T47D (cell line): Measurements from ENCODE around the gene RIN3.

Source experiments
- DNase-seq, 2 experiments: peaks; one replicate each; pipeline versions ENCODE4 v3.0.0 to v3.0.0-alpha.2; 2011 to 2012; ENCODE audit warnings: low read depth in 1 of 2, low spot score in 1 of 2
- JUND ChIP-seq: IDR thresholded peaks from 2 replicates; pipeline ENCODE4 v1.6.1; 2012; ENCODE audit warnings: low read depth
- in situ Hi-C: cut with HindIII; loops from 2 replicates; pipeline ENCODE4 v1.10.0; 2016; ENCODE audit warnings: low sequenced_read_pairs, low pct_unique_long_range_greater_than_20kb

Gene RIN3

DNA sequence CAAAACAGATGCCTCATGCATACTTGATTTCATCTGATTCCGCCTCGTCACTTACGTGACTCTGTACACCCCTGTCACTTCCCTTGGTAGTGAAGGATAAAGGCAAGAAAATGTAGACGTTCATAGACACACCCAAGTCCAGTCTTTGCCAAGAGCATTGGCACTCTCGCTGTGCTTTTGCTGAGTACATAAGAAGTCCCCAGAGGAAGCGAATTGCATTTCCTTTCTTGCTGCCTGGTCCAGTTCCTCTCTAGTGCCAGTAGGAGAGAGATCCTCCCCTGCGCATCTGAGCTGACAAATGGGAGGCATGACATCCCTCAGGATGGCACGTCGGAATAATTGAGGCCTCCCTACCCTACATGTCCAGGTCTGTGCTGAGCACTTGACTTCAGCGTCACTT lies 21.3 kb upstream of the RIN3 start:
- in situ Hi-C loops, result no loop called here
- no peak for DNase-seq
- TF ChIP-seq JUND, result no peak

GRCh38 chr14:92493024-92493423 lies 20.6 kb upstream of the RIN3 start:
- in situ Hi-C loops, result no loop called here
- no peak for DNase-seq
- TF ChIP-seq JUND, result no peak

DNA sequence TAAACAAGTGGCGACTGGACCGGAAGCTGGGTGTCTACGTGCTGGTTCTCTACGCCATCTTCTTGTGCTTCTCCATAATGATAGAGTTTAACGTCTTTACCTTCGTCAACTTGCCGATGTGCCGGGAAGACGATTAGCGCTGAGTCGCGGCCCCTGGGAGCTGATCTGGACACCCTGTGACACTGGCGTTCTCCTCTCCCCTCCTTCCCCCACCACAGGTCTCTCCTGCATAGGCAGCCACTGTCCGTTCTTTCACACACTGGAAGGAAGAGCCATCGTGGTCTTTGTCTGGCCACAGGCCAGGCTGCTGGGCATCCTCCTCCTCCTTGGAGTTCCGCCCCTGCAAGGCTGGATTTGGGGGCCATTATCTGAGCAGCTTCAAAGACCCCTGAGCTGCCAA lies 20.1 kb upstream of the RIN3 start:
- in situ Hi-C loops, result no loop called here
- no peak for TF ChIP-seq JUND
- DNase-seq, result no peak

DNA sequence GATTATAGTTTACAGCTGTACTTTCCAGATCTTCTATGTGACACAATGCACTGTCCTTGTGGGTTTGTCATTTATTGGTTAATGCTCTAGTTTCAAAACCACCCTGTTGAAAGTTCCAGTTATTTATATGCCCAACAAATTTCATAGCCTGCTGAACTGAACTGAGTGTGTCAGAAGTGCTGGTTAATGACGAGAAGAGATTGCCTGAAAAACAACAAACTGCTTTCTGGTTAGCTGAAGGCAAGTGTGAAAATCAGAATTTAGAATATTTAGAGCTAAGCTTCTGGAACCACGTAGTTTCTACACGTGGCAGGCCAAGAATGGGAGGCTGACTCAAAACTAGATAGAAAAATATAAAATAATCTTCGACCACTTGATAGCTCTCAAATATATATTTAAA lies 19.1 kb upstream of the RIN3 start:
- DNase-seq, result no peak
- in situ Hi-C loops, result no loop called here
- no peak for TF ChIP-seq JUND

DNA sequence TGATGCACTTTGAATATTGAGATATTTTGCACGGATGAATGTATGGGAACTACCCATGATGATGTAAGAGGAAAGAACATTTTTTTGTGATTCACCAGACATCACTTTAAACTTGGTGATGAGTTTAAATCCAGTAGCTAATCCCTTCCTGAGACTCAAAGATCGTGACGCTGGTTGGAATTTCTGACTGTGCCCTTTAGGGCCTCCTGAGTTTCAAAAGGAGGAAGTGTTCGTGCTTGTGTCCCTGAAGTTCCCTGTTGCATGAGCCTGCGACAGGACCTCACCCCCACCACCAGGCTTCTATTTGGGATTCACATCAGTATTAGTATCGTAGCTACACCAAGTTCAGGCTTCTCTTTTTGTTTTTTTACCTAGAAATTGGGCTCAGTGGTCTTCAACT lies 18.6 kb upstream of the RIN3 start:
- in situ Hi-C loops, result no loop called here
- no peak for TF ChIP-seq JUND
- no peak for DNase-seq

DNA sequence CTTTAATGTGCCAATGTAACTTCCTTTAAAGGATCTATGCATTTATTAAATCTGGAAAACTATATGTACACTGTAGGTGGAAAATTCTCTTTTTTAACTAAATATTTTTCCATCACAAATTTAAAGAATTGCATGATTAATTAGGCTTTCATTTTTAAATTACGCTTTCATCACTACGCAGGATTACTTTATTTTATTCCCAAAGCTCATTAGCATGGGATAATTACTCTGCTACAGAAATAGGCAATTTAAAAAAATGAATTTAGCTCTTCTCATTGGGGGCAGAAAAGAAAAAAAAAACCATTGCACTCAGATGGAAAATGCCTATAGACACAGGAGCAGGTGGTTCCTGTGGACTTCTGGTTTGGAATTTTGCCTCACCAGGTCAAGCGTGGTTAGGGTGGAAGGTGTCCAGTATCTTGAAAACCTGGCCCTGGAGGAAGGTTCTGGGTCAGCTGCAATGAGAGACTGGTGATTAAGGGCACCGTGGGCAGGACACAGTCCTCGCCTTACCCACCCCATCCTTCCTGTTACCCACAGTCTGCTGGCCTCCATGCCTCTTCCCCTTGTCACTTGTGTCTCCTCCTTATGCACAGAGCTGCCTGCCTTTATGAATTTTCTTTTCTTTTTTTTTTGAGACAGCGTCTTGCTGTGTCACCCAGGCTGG lies 17.3 kb upstream of the RIN3 start:
- in situ Hi-C loops, result no loop called here
- no peak for TF ChIP-seq JUND
- DNase-seq, result no peak

DNA sequence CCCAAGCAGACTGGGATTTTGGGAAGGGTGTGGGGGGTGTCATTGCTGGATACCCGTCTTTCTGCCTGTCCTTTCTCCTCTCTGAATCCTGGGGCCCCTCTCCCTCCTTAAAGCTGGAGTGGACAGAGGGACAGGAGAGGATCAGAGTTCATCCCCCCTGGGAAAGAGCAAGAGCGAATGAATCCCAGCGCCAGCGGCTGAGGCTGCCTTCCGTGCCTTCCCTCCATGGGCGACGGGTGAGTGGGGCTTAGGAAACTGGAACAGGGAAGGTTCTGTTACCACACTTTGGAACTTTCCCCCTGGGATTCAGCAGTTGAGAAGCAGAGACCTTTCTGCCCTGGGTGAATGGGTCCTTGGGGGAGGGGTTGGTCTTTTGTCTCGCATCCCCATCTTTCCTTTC lies 16.2 kb upstream of the RIN3 start:
- in situ Hi-C loops, result no loop called here
- TF ChIP-seq JUND, result no peak
- DNase-seq, result no peak

DNA sequence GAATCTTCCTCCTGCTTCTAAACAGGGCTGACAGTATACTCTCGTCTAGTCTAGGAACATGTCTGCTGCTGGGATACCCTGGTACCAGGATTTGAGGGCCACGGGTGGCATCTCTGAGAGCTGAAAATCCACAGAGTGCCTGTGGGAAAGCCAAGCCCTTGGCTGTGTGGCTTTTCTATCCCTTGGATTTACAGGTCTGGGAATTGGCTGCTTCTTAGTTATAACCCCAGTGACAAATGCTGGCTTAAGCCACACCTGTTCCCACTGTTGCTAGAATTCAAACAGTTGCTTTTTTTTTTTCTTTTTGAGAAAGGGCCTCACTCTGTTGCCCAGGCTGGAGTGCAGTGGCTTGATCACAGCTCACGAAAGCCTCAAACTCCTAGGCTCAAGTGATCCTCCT lies 14.3 kb upstream of the RIN3 start:
- TF ChIP-seq JUND, result no peak
- DNase-seq, result no peak
- in situ Hi-C loops, result no loop called here

- TF ChIP-seq JUND, result no peak
- DNase-seq, result no peak
- in situ Hi-C loops, result no loop called here
Measured at GRCh38 chr14:92500491-92500941, 13.1 kb upstream of the RIN3 start.

DNA sequence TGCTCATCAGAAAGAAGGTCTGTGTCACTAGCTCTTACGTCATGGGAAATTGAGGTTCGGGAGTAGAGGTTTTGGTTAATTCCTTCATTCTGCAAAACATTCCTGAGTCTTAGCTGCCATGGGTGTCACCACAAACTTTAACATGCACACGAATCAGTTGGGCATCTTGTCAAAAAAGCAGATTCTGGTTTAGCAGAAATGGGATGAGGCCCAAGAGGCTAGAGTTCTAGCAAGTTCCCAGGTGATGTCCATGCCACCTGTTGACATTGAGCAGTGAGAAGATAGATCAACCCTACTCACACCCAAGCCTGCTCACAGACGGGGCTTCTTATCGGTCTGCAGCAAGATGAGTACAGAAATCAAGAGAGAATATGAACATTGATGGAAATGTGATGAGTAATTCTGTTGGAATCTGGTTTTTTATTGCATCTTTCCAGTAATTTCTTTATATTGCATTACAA lies 11.7 kb upstream of the RIN3 start:
- TF ChIP-seq JUND, result no peak
- DNase-seq, result no peak
- in situ Hi-C loops, result no loop called here

DNA sequence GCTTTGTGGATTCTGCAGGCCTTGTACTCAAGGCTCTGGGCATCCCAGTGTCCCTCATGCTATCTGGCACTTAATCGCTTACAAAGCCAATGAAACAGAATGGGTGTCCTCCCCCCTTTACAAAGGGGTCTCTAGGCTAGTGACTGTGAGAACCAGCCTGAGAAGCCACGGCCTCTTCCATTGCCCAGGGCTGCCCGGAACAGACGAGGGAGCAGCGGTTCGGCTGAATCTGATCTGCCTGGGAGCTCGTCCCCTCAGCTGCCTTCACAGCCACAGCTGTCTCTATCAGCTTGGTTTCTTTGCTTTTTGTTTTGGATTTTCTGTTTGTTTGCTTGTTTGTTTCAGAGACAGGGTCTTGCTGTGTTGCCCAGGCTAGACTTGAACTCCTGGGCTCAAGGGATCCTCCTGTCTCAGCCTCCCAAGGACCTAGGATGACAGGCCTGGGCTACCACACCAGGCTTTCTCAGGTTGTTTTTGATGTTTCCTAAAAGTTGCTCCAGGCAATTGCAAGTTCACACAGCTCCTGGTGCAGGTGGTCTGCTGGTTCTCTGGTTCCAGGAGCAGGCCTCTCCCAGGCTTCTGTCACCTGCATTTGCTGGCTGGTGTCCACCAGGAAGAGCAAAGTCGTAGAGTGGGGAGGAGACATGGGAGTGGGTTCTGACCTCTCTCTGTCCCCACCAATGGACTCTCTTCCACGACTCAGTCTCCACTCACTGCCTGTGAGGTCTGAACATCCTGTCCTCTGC lies 10.9 kb upstream of the RIN3 start:
- in situ Hi-C loops, result no loop called here
- no peak for DNase-seq
- no peak for TF ChIP-seq JUND

DNA sequence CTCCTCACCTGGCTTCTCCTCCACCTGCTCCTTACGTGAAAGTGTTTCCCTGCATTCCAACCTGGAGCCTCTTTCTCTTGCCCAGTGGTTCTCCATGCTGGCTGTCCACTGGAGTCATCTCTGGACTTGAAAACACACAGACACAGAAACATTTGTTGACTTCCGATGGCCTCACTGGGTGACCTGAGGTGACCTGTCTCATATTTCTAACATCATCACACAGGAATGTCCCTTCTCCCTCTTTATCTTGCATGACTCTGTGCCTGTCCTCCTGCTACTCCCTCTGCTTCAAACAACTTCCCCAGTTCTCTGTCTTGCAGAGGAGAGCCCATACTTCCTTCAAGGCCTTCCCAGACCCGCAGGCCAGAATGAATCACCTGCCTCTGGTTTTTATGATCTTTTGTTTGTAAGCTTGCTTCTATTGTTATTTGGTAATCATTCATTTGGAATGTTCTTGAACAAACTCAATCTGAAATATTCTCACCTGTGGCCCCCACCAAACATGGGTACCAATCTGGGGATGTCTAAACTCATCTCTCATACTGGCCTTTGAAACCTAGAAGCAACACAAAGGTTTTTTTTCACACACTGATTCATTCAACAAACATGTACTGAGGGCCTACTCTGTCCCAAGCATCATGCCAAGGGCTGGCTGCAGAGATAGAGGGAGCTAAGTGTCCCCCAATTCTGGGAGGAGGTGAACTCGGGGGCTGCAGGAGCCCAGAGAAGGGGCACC lies 9.7 kb upstream of the RIN3 start:
- no peak for TF ChIP-seq JUND
- peak in 1 of 2 experiments; percentile 26 for DNase-seq
- in situ Hi-C loops, result no loop called here

DNA sequence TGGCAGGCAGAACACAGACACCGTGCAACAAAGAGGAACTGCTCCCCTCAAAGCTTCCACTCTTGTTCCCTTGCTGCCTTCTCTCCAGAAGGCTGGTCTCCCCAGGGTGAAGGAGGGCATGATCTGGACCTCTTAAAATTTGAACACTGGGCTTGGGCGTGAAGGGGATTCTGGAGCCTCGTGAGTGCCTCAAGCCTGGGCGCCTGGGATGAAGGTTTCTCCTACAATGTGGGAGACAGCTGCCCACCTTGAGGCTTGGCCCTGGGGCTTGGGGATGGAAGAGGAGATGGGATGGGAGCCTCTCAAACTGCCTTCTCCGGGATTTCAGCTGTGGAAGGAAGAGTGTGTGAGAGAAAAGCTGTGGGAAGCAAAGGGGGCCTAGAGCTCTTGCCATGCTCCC lies 7.8 kb upstream of the RIN3 start:
- TF ChIP-seq JUND, result no peak
- in situ Hi-C loops, result no loop called here
- no peak for DNase-seq

- no peak for DNase-seq
- no peak for TF ChIP-seq JUND
- in situ Hi-C loops, result no loop called here
Measured at GRCh38 chr14:92506231-92506630, 7.3 kb upstream of the RIN3 start.
